ENCODE data around the gene LMX1A.
A peak's percentile ranks its signal among the peaks of the same experiment; 100 is the strongest.

The LMX1A gene
- long read RNA-seq = 0 reads

GRCh38 chr1:165355977-165356811 is at the start of gene LMX1A:
Gene LMX1A (minus strand): TSS chr1:165356715. CDS start chr1:165355559, 1,156 bp downstream.
- no peak for TF ChIP-seq GABPA (IDR thresholded peaks at IDR 0.05; ENCODE audit: low read depth)
- TF ChIP-seq REST (IDR thresholded peaks at IDR 0.05; ENCODE audit: insufficient replicate concordance, low read depth) = no peak
- no peak for TF ChIP-seq SPI1 (IDR thresholded peaks at IDR 0.05; ENCODE audit: borderline replicate concordance, low read depth)
- no peak for TF ChIP-seq POLR2AphosphoS5 (IDR thresholded peaks at IDR 0.05; ENCODE audit: low read depth)
- TF ChIP-seq CTCF (IDR thresholded peaks at IDR 0.05; ENCODE audit: insufficient read depth, low read length) = no peak
- Histone ChIP-seq H3K27me3 (ENCODE audit: insufficient read depth, poor library complexity, severe bottlenecking) (peaks cover 68% of the 10 kb centered on the region), H3K4me3 (replicated peaks; ENCODE audit: insufficient read depth, low read length) (no peak within 1 kb of the TSS), H3K27ac (replicated peaks) (no peak within 1 kb of the TSS)
- DNase-seq (ENCODE audit: low read depth in 1 of 2, low spot score in 1 of 2) = no peak

- H3K4me3 ChIP-seq (replicated peaks; ENCODE audit: insufficient read depth, low read length) = no peak overlapping the region
- no peak overlapping the region for H3K27ac ChIP-seq (replicated peaks)
- TF ChIP-seq SPI1 (IDR thresholded peaks at IDR 0.05; ENCODE audit: borderline replicate concordance, low read depth) = no peak
- TF ChIP-seq CTCF (IDR thresholded peaks at IDR 0.05; ENCODE audit: insufficient read depth, low read length) = peak; percentile 68
- TF ChIP-seq GABPA (IDR thresholded peaks at IDR 0.05; ENCODE audit: low read depth) = no peak
- no peak for TF ChIP-seq REST (IDR thresholded peaks at IDR 0.05; ENCODE audit: insufficient replicate concordance, low read depth)
- TF ChIP-seq POLR2AphosphoS5 (IDR thresholded peaks at IDR 0.05; ENCODE audit: low read depth) = no peak
- H3K27me3 ChIP-seq (ENCODE audit: insufficient read depth, poor library complexity, severe bottlenecking) = peaks cover 24% of the 10 kb centered on the region
- peak; percentile 1 to 29 for DNase-seq (ENCODE audit: low read depth in 1 of 2, low spot score in 1 of 2)
Observed at GRCh38 chr1:165403835-165404482, 47.4 kb upstream of the LMX1A start.

- H3K27ac ChIP-seq (replicated peaks) = no peak overlapping the region
- no peak for DNase-seq (ENCODE audit: low read depth in 1 of 2, low spot score in 1 of 2)
- no peak overlapping the region for H3K4me3 ChIP-seq (replicated peaks; ENCODE audit: insufficient read depth, low read length)
- TF ChIP-seq CTCF (IDR thresholded peaks at IDR 0.05; ENCODE audit: insufficient read depth, low read length) (no peak), POLR2AphosphoS5 (IDR thresholded peaks at IDR 0.05; ENCODE audit: low read depth) (no peak), REST (IDR thresholded peaks at IDR 0.05; ENCODE audit: insufficient replicate concordance, low read depth) (no peak), SPI1 (IDR thresholded peaks at IDR 0.05; ENCODE audit: borderline replicate concordance, low read depth) (no peak), GABPA (IDR thresholded peaks at IDR 0.05; ENCODE audit: low read depth) (no peak)
- H3K27me3 ChIP-seq (ENCODE audit: insufficient read depth, poor library complexity, severe bottlenecking) = peaks cover 31% of the 10 kb centered on the region
Observed at GRCh38 chr1:165402517-165403111, 46.1 kb upstream of the LMX1A start.
